HepG2 (cell line): ENCODE measurements around the gene UTP3. TPM values are rescaled to one million over a fixed set of nuclear protein-coding genes. Genes with fewer than 3 reads are reported as not detected.

Experiments used
- DPF2 ChIP-seq: sonication (generic); formaldehyde crosslinking; IDR thresholded peaks from 2 replicates; pipeline ENCODE4 v1.4.0; 2020; ENCODE audit warnings: mild to moderate bottlenecking, low read depth, missing genetic modification reagents, borderline replicate concordance
- DRAP1 ChIP-seq: IDR thresholded peaks from 2 replicates; pipeline ENCODE4 v1.6.1; 2016; ENCODE audit warnings: missing genetic modification reagents, missing compliant biosample characterization
- EP300 ChIP-seq, 3 experiments: sonication (generic) in 1 of 3; formaldehyde crosslinking in 1 of 3; IDR thresholded peaks; 2 replicates each; pipeline versions ENCODE4 v1.5.1 to v1.6.1; 2011 to 2020; ENCODE audit warnings: low read depth in 2 of 3, low read length in 2 of 3, borderline replicate concordance in 1 of 3, improper control_type of control experiment in 1 of 3, mild to moderate bottlenecking in 1 of 3, missing genetic modification reagents in 1 of 3, moderate library complexity in 1 of 3
- GABPB1 ChIP-seq: IDR thresholded peaks from 2 replicates; pipeline ENCODE4 v1.6.1; 2016; ENCODE audit warnings: mild to moderate bottlenecking, missing genetic modification reagents, moderate library complexity, missing compliant biosample characterization
- KLF12 ChIP-seq: sonication (generic); formaldehyde crosslinking; IDR thresholded peaks from 2 replicates; pipeline ENCODE4 v1.4.0; 2020; ENCODE audit warnings: missing genetic modification reagents, borderline replicate concordance
- MAFG ChIP-seq: sonication (generic); formaldehyde crosslinking; IDR thresholded peaks from 2 replicates; pipeline ENCODE4 v1.5.1; 2020; ENCODE audit warnings: mild to moderate bottlenecking, missing genetic modification reagents
- MEIS1 ChIP-seq: sonication (generic); formaldehyde crosslinking; IDR thresholded peaks from 2 replicates; pipeline ENCODE4 v1.9.0; 2021; ENCODE audit warnings: mild to moderate bottlenecking, missing genetic modification reagents, moderate library complexity, borderline replicate concordance
- MTA1 ChIP-seq: sonication (generic); formaldehyde crosslinking; IDR thresholded peaks from 2 replicates; pipeline ENCODE4 v1.4.0; 2020; ENCODE audit warnings: missing genetic modification reagents, mild to moderate bottlenecking, borderline replicate concordance
- NBN ChIP-seq: fragments of 450-650 bp; conservative IDR thresholded peaks from 2 replicates; pipeline ENCODE4 v1.6.1; 2017
- RELA ChIP-seq: sonication (generic); formaldehyde crosslinking; IDR thresholded peaks from 2 replicates; pipeline ENCODE4 v1.4.0; 2020; ENCODE audit warnings: missing genetic modification reagents
- SOX13 ChIP-seq, 3 experiments: fragments of 450-650 bp in 1 of 3; sonication (generic) in 1 of 3; formaldehyde crosslinking in 1 of 3; IDR thresholded peaks in 2 of 3; conservative IDR thresholded peaks in 1 of 3; 2 replicates each; pipeline versions ENCODE4 v1.5.0 to v1.6.1; 2016 to 2020; ENCODE audit warnings: antibody characterized with exemption in 1 of 3, mild to moderate bottlenecking in 1 of 3, missing compliant biosample characterization in 1 of 3, missing genetic modification reagents in 1 of 3, moderate library complexity in 1 of 3
- SP1 ChIP-seq, 2 experiments: fragments of 450-650 bp in 1 of 2; sonication (generic) in 1 of 2; formaldehyde crosslinking in 1 of 2; IDR thresholded peaks; 2 replicates each; pipeline versions ENCODE4 v1.4.0 to v1.6.1; 2016 to 2020; ENCODE audit warnings: missing genetic modification reagents in 1 of 2
- SRSF4 ChIP-seq: fragments of 200-400 bp; formaldehyde crosslinking; IDR thresholded peaks from one replicate; pipeline ENCODE4 v1.6.1; 2018; ENCODE audit warnings: mild to moderate bottlenecking, low read depth, low read length, moderate library complexity; ENCODE audit not compliant: poor library complexity, severe bottlenecking
- THAP9 ChIP-seq: sonication (generic); formaldehyde crosslinking; IDR thresholded peaks from 2 replicates; pipeline ENCODE4; 2020; ENCODE audit warnings: missing genetic modification reagents, mild to moderate bottlenecking, borderline replicate concordance
- ZBTB38 ChIP-seq: sonication (generic); formaldehyde crosslinking; IDR thresholded peaks from 2 replicates; pipeline ENCODE4 v1.5.1; 2020; ENCODE audit warnings: mild to moderate bottlenecking, missing genetic modification reagents
- ZFP37 ChIP-seq: sonication (generic); formaldehyde crosslinking; IDR thresholded peaks from 2 replicates; pipeline ENCODE4 v1.4.0; 2020; ENCODE audit warnings: missing genetic modification reagents, borderline replicate concordance
- ZNF264 ChIP-seq: sonication (generic); formaldehyde crosslinking; IDR thresholded peaks from 2 replicates; pipeline ENCODE4 v1.4.0; 2020; ENCODE audit warnings: missing genetic modification reagents
- ZNF34 ChIP-seq: sonication (generic); formaldehyde crosslinking; IDR thresholded peaks from 2 replicates; pipeline ENCODE4 v1.4.0; 2020; ENCODE audit warnings: mild to moderate bottlenecking, missing genetic modification reagents, borderline replicate concordance
- ZNF350 ChIP-seq: sonication (generic); formaldehyde crosslinking; IDR thresholded peaks from 2 replicates; pipeline ENCODE4 v1.4.0; 2020; ENCODE audit warnings: mild to moderate bottlenecking, low read depth, missing genetic modification reagents, borderline replicate concordance
- ZNF550 ChIP-seq: sonication (generic); formaldehyde crosslinking; IDR thresholded peaks from 2 replicates; pipeline ENCODE4 v1.4.0; 2020; ENCODE audit warnings: mild to moderate bottlenecking, missing genetic modification reagents, borderline replicate concordance
- ZNF574 ChIP-seq: sonication (generic); formaldehyde crosslinking; IDR thresholded peaks from 2 replicates; pipeline ENCODE4 v1.4.0; 2020; ENCODE audit warnings: missing genetic modification reagents
- ZNF788 ChIP-seq: sonication (generic); formaldehyde crosslinking; IDR thresholded peaks from 2 replicates; pipeline ENCODE4 v1.5.0; 2020; ENCODE audit warnings: mild to moderate bottlenecking, missing genetic modification reagents, borderline replicate concordance
- polyA plus RNA-seq, 8 experiments: library from polyadenylated mRNA; depleted of rRNA in 3 of 8; stranded (reverse) in 7 of 8; unstranded in 1 of 8; fragments of >200 nt; fragmentation: Illumina TruSeq in 4 of 8; extraction: Trizol in 4 of 8; gene quantifications; 2 replicates each; pipeline versions ENCODE4 v1.2.1 to v1.2.3, GENCODE V29; 2011 to 2016; ENCODE audit warnings: low read depth in 4 of 8, missing spikeins in 1 of 8, mixed read lengths in 1 of 8; ENCODE audit not compliant: insufficient read depth in 1 of 8
- total RNA-seq, 5 experiments: library from RNA; depleted of rRNA; stranded (reverse); fragments of >200 nt; fragmentation: Illumina TruSeq; extraction: Trizol; gene quantifications; 2 replicates each; pipeline ENCODE4 v1.2.3, GENCODE V29; 2016; ENCODE audit warnings: low read depth in 1 of 5

UTP3 gene
- total and polyA plus RNA-seq, 2 of the 13 experiments (the other 11 are each of a cell fraction or from before 2014, with no cell fraction given): 6.9 to 19.5 TPM

- TF ChIP-seq THAP9 (CRISPR knock-in tag): no peak
- TF ChIP-seq SP1 (IDR thresholded peaks at IDR 0.05): no peak
- TF ChIP-seq SP1 (CRISPR knock-in tag; IDR thresholded peaks at IDR 0.05): no peak
- no peak for TF ChIP-seq ZNF788 (CRISPR knock-in tag)
- no peak for TF ChIP-seq NBN
- TF ChIP-seq MEIS1 (CRISPR knock-in tag): no peak
- TF ChIP-seq ZBTB38 (CRISPR knock-in tag): no peak
- TF ChIP-seq ZNF574: no peak
- TF ChIP-seq GABPB1 (CRISPR knock-in tag): no peak
- TF ChIP-seq ZNF34: no peak
- no peak for TF ChIP-seq MTA1 (CRISPR knock-in tag)
- TF ChIP-seq DPF2 (CRISPR knock-in tag): peak; percentile 53; the same call in 1 of the 2 replicates
- no peak for TF ChIP-seq ZFP37 (CRISPR knock-in tag)
- no peak for TF ChIP-seq SOX13 (IDR thresholded peaks at IDR 0.05)
- 0 out of 4 replicates have a peak, but pooled peaks of 1 of the 2 experiments have one; percentile 25 for TF ChIP-seq SOX13 (CRISPR knock-in tag; conservative IDR thresholded peaks at IDR 0.05 in 1 of 2, IDR thresholded peaks at IDR 0.05 in 1 of 2)
- TF ChIP-seq SRSF4: no peak
- TF ChIP-seq ZNF264 (CRISPR knock-in tag): 0 out of 2 replicates have a peak, but pooled peaks have one; percentile 32
- TF ChIP-seq MAFG: peak; percentile 80; the same call in 1 of the 2 replicates
- TF ChIP-seq KLF12 (CRISPR knock-in tag): no peak
- TF ChIP-seq EP300 (IDR thresholded peaks at IDR 0.05; ENCODE audit: low read depth in 2 of 2, low read length in 2 of 2): no peak
- 0 out of 2 replicates have a peak, but pooled peaks have one; percentile 40 for TF ChIP-seq EP300 (CRISPR knock-in tag; IDR thresholded peaks at IDR 0.05; ENCODE audit: borderline replicate concordance)
- no peak for TF ChIP-seq ZNF550 (CRISPR knock-in tag)
- TF ChIP-seq DRAP1 (CRISPR knock-in tag): no peak
- TF ChIP-seq RELA: no peak
- TF ChIP-seq ZNF350 (CRISPR knock-in tag): no peak
Observed at GRCh38 chr4:70714079-70714887, 26.0 kb downstream of the UTP3 start (continued).
